PFSK-1 (cell line): ENCODE measurements around the gene SOWAHB.

Experiments
- FOXP2 ChIP-seq: optimal IDR thresholded peaks from 2 replicates; pipeline ENCODE3; 2011; ENCODE audit warnings: borderline replicate concordance, control low read depth, inconsistent platforms; ENCODE audit not compliant: insufficient read depth; ENCODE audit errors: extremely low read length, extremely low read depth
- POLR2AphosphoS5 ChIP-seq: IDR thresholded peaks from 2 replicates; pipeline ENCODE4 v1.6.1; 2012; ENCODE audit warnings: low read depth, mild to moderate bottlenecking, control low read depth, low read length, moderate library complexity
- SIN3A ChIP-seq: IDR thresholded peaks from 2 replicates; pipeline ENCODE4 v1.6.1; 2012; ENCODE audit warnings: mild to moderate bottlenecking, low read length, moderate library complexity, borderline replicate concordance; ENCODE audit not compliant: insufficient read depth
- TAF1 ChIP-seq: IDR thresholded peaks from 2 replicates; pipeline ENCODE4 v1.6.1; 2012; ENCODE audit warnings: low read length, control low read depth, borderline replicate concordance; ENCODE audit not compliant: insufficient read depth
- TF ChIP-seq, protein P1 (sequence below), 2 experiments: IDR thresholded peaks; 2 replicates each; pipeline versions ENCODE4 v1.6.1 to v1.8.0; 2011 to 2012; ENCODE audit warnings: low read depth in 2 of 2, low read length in 2 of 2, control low read depth in 1 of 2, inconsistent platforms in 1 of 2, mild to moderate bottlenecking in 1 of 2, moderate library complexity in 1 of 2; ENCODE audit not compliant: insufficient read depth in 1 of 2

SOWAHB gene

DNA sequence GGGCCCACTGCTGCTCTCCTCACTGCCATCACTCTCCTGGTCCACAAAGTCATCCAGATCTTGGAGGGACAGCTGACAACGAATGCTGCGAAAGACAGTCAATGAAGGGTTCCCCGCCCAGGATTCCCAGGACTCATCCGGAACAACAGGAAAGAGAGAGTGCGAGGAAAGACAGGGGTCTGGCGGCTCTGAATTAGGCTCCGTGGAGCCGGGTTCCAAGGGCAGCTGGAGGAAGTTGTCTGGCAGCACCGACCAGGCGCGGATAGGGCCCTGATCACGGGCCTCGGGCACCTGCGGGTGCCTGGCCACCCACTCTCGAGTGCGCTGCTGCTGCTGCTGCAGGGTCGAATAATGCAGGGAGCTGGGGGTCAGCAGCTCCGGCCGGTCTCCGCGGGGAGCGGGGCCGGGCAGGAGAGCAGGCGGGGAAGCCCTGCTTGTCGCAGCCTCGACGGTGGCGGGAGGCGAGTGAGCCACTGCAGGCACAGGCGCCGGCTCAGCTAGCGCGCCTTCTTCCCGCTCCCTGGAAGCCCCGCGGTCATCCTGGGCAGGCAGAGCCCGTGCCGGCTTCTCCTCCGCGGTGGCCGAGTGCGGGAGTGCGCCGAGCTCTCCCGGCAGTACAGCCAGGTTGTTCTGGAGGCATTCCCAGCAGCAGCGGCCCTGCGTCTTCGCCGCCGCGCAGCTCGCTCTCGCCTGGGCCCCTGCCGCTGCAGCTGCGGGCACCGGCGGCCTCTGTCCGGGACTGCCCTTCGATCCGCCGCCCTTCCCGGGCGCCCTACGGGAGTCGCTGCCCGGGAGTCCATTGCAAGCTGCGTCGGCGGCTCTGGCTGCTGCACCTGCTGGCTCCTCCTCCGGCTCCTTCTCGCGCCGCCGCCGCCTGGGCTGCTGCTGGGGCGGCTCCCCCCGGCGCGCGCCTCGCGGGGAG, 1.1 kb downstream of the SOWAHB start:
- TF ChIP-seq POLR2AphosphoS5, result no peak
- TF ChIP-seq FOXP2, result no peak
- TF ChIP-seq TAF1, result no peak
- TF ChIP-seq SIN3A, result no peak
- TF ChIP-seq, protein P1, sequence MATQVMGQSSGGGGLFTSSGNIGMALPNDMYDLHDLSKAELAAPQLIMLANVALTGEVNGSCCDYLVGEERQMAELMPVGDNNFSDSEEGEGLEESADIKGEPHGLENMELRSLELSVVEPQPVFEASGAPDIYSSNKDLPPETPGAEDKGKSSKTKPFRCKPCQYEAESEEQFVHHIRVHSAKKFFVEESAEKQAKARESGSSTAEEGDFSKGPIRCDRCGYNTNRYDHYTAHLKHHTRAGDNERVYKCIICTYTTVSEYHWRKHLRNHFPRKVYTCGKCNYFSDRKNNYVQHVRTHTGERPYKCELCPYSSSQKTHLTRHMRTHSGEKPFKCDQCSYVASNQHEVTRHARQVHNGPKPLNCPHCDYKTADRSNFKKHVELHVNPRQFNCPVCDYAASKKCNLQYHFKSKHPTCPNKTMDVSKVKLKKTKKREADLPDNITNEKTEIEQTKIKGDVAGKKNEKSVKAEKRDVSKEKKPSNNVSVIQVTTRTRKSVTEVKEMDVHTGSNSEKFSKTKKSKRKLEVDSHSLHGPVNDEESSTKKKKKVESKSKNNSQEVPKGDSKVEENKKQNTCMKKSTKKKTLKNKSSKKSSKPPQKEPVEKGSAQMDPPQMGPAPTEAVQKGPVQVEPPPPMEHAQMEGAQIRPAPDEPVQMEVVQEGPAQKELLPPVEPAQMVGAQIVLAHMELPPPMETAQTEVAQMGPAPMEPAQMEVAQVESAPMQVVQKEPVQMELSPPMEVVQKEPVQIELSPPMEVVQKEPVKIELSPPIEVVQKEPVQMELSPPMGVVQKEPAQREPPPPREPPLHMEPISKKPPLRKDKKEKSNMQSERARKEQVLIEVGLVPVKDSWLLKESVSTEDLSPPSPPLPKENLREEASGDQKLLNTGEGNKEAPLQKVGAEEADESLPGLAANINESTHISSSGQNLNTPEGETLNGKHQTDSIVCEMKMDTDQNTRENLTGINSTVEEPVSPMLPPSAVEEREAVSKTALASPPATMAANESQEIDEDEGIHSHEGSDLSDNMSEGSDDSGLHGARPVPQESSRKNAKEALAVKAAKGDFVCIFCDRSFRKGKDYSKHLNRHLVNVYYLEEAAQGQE (IDR thresholded peaks at IDR 0.05; ENCODE audit: insufficient read depth in 1 of 2, low read depth in 2 of 2, low read length in 2 of 2), result no peak

DNA sequence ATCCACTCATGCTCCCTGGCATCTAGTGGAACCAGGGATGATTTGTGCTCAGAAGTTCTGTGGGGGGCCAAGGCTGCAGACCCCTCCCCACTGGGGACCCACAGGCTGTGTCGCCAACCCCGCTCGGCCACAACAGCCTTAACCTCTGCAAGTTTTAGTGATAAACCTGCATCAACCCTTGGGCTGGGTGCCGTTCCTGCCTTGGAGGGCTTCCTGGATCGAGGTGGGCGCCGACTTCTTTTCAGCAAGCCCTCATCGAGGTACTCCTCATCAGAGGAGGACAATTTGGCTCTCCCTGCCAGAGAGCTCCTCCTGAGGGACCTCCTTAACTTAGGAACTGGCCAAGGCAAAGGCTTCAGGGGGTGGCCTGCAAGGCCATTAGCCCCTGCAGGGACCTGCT, 1.9 kb downstream of the SOWAHB start:
- TF ChIP-seq, protein P1 (IDR thresholded peaks at IDR 0.05; ENCODE audit: insufficient read depth in 1 of 2, low read depth in 2 of 2, low read length in 2 of 2), result no peak
- TF ChIP-seq FOXP2 (no peak), POLR2AphosphoS5 (no peak), TAF1 (no peak), SIN3A (no peak)

DNA sequence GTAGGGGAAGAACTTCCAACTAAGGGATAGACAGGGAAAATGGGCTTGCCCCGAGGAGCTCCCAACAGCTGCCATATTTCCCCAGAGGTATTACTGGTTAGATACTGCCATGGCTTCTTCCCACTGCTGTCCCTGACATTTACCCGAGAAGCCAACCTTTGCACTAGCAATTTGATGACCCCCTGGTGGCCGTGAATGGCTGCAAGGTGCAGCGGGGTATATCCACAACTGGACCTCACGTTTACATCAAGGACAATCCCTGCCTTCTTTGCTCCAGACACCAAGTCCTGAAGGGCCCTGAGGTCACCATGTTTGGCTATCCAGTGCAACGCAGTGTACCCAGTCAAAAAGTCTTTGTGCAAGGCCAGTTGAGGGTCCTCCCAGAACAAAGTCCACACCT, 2.3 kb downstream of the SOWAHB start:
- TF ChIP-seq TAF1 (no peak), SIN3A (no peak), FOXP2 (no peak), POLR2AphosphoS5 (no peak)
- TF ChIP-seq, protein P1 (IDR thresholded peaks at IDR 0.05; ENCODE audit: insufficient read depth in 1 of 2, low read depth in 2 of 2, low read length in 2 of 2), result no peak

DNA sequence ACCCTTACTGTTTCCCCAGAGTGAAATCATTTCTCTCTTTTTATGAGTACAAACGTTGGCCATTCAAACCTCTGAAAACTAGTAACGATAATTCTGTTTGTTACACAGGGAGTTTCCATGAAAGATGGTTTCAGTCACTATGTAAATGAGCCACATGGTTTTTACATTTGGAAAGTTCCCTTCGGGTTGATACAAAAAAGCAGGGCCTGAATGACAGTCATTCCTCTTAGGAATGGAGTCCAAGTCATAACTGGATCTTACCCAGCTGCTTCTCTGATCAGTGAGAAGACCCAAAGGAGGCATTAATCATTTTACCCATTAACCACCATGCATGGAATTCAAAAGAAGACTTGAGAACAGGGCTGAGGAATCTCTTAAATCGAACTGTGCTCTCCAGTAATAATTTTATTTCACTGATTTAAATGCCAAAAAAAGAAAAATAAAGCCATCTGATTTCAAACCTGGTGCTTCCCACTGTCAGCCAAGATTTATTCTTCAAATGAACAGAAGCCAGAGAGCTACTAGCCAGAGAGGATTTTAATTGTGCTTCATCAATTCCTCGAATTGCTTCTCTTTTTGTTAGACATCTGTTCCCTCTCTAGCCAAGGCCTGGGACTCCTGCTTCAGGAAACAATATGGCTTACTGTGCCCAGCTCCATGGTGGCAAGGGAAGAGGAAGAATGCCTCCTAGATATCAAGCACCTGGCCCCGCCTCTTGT, 3.2 kb downstream of the SOWAHB start:
- no peak for TF ChIP-seq POLR2AphosphoS5
- no peak for TF ChIP-seq TAF1
- TF ChIP-seq, protein P1 (IDR thresholded peaks at IDR 0.05; ENCODE audit: insufficient read depth in 1 of 2, low read depth in 2 of 2, low read length in 2 of 2), result no peak
- TF ChIP-seq SIN3A, result no peak
- TF ChIP-seq FOXP2, result no peak
